K562 (cell line): ENCODE data around the gene FBN3. TPM values are rescaled to one million over a fixed set of nuclear protein-coding genes. Genes with fewer than 3 reads are reported as not detected.
"Not testable (repeated sequence)": the region's sequence is repeated elsewhere in the genome, so short reads cannot be mapped to it uniquely, and the experiment has no call there.

Experiments used
- C11orf30 ChIP-seq: fragments of 450-650 bp; IDR thresholded peaks from 2 replicates; pipeline ENCODE4 v1.6.1; 2016; ENCODE audit warnings: low read depth, mild to moderate bottlenecking
- CREB1 ChIP-seq, 2 experiments: sonication (generic) in 1 of 2; formaldehyde crosslinking in 1 of 2; IDR thresholded peaks; 2 replicates each; pipeline versions ENCODE4 v1.6.1 to v1.8.0; 2012 to 2022; ENCODE audit warnings: inconsistent platforms in 1 of 2, mild to moderate bottlenecking in 1 of 2, missing genetic modification reagents in 1 of 2, moderate library complexity in 1 of 2
- CXXC5 ChIP-seq: fragments of 250-450 bp; sonication (Bioruptor Pico); IDR thresholded peaks from 2 replicates; pipeline ENCODE4 v1.8.0; 2022; ENCODE audit warnings: inconsistent platforms, mild to moderate bottlenecking, moderate library complexity
- HSF4 ChIP-seq: fragments of 250-450 bp; sonication (Bioruptor Pico); IDR thresholded peaks from 2 replicates; pipeline ENCODE4 v2.1.2; 2022; ENCODE audit warnings: mild to moderate bottlenecking, moderate library complexity, borderline replicate concordance
- MBD2 ChIP-seq: sonication (generic); IDR thresholded peaks from 2 replicates; pipeline ENCODE4 v1.6.1; 2016; ENCODE audit warnings: low read depth, borderline replicate concordance
- NFRKB ChIP-seq: fragments of 450-650 bp; IDR thresholded peaks from 2 replicates; pipeline ENCODE4 v1.6.1; 2016; ENCODE audit warnings: low read depth
- PML ChIP-seq: IDR thresholded peaks from 2 replicates; pipeline ENCODE4 v1.6.1; 2012; ENCODE audit warnings: low read length, inconsistent platforms
- SMAD4 ChIP-seq: fragments of 250-450 bp; sonication (Bioruptor Pico); conservative IDR thresholded peaks from 2 replicates; pipeline ENCODE4 v1.8.0; 2021; ENCODE audit warnings: inconsistent platforms, mild to moderate bottlenecking, moderate library complexity
- TBP ChIP-seq: optimal IDR thresholded peaks from 2 replicates; pipeline ENCODE3; 2011; ENCODE audit warnings: low read depth, low read length, improper control_type of control experiment
- TRIM24 ChIP-seq, 2 experiments: fragments of 450-650 bp; IDR thresholded peaks; 2 replicates each; pipeline ENCODE4 v1.6.1; 2016
- ZBTB17 ChIP-seq: fragments of 450-650 bp; formaldehyde crosslinking; IDR thresholded peaks from 2 replicates; pipeline ENCODE4 v1.4.0; 2020; ENCODE audit warnings: mild to moderate bottlenecking
- ZEB2 ChIP-seq: fragments of 450-650 bp; IDR thresholded peaks from 2 replicates; pipeline ENCODE4 v1.6.1; 2016
- ZNF766 ChIP-seq: fragments of 200-800 bp; sonication (Bioruptor generic); conservative IDR thresholded peaks from 2 replicates; pipeline ENCODE4 v1.6.1; 2016; ENCODE audit warnings: missing genetic modification characterization, missing compliant biosample characterization
- polyA plus RNA-seq, 8 experiments: library from polyadenylated mRNA; depleted of rRNA in 4 of 8; stranded (reverse) in 5 of 8; unstranded in 3 of 8; fragments of >200 nt; fragmentation: Nextera tagmentation in 2 of 8; fragmentation: Illumina TruSeq in 1 of 8; extraction: Ambion mirVana in 2 of 8; extraction: Trizol in 1 of 8; gene quantifications; 2 replicates each; pipeline versions ENCODE4 v1.2.1 to v1.2.3, GENCODE V29; 2011 to 2014; ENCODE audit warnings: inconsistent platforms in 1 of 8, missing spikeins in 1 of 8
- total RNA-seq, 7 experiments: library from RNA; depleted of rRNA in 6 of 7; stranded (reverse); fragments of >200 nt in 6 of 7; fragmentation: Illumina TruSeq in 2 of 7; extraction: Trizol in 2 of 7; gene quantifications; 2 replicates each; pipeline versions ENCODE4 v1.2.1 to v1.2.3, GENCODE V29; 2011 to 2021; ENCODE audit warnings: low replicate concordance in 1 of 7
- TF ChIP-seq, protein P1 (sequence below), 2 experiments: fragments of 450-650 bp; IDR thresholded peaks; 2 replicates each; pipeline ENCODE4 v1.6.1; 2018; ENCODE audit warnings: mild to moderate bottlenecking in 2 of 2, low read depth in 1 of 2; ENCODE audit not compliant: partially characterized antibody in 2 of 2
- TF ChIP-seq, protein P2 (sequence below): sonication (generic); IDR thresholded peaks from 2 replicates; pipeline ENCODE4 v1.6.1; 2016

Gene FBN3
- total and polyA plus RNA-seq, 9 of the 15 experiments (the other 6 are each of a cell fraction or from before 2014, with no cell fraction given): under 0.01 to 0.29 (median 0.01) TPM; not detected in 4

- TF ChIP-seq, protein P1, sequence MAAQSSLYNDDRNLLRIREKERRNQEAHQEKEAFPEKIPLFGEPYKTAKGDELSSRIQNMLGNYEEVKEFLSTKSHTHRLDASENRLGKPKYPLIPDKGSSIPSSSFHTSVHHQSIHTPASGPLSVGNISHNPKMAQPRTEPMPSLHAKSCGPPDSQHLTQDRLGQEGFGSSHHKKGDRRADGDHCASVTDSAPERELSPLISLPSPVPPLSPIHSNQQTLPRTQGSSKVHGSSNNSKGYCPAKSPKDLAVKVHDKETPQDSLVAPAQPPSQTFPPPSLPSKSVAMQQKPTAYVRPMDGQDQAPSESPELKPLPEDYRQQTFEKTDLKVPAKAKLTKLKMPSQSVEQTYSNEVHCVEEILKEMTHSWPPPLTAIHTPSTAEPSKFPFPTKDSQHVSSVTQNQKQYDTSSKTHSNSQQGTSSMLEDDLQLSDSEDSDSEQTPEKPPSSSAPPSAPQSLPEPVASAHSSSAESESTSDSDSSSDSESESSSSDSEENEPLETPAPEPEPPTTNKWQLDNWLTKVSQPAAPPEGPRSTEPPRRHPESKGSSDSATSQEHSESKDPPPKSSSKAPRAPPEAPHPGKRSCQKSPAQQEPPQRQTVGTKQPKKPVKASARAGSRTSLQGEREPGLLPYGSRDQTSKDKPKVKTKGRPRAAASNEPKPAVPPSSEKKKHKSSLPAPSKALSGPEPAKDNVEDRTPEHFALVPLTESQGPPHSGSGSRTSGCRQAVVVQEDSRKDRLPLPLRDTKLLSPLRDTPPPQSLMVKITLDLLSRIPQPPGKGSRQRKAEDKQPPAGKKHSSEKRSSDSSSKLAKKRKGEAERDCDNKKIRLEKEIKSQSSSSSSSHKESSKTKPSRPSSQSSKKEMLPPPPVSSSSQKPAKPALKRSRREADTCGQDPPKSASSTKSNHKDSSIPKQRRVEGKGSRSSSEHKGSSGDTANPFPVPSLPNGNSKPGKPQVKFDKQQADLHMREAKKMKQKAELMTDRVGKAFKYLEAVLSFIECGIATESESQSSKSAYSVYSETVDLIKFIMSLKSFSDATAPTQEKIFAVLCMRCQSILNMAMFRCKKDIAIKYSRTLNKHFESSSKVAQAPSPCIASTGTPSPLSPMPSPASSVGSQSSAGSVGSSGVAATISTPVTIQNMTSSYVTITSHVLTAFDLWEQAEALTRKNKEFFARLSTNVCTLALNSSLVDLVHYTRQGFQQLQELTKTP (IDR thresholded peaks at IDR 0.05; ENCODE audit: low read depth in 1 of 2, partially characterized antibody in 2 of 2): peak in 1 of 2 experiments; percentile 54
- peak; percentile 68; the same call in 1 of the 2 replicates for TF ChIP-seq HSF4 (CRISPR knock-in tag)
- TF ChIP-seq, protein P2, sequence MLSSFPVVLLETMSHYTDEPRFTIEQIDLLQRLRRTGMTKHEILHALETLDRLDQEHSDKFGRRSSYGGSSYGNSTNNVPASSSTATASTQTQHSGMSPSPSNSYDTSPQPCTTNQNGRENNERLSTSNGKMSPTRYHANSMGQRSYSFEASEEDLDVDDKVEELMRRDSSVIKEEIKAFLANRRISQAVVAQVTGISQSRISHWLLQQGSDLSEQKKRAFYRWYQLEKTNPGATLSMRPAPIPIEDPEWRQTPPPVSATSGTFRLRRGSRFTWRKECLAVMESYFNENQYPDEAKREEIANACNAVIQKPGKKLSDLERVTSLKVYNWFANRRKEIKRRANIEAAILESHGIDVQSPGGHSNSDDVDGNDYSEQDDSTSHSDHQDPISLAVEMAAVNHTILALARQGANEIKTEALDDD: peak; percentile 19; the same call in 1 of the 2 replicates
- TF ChIP-seq TBP: peak; percentile 57
- TF ChIP-seq MBD2: peak; percentile 59; the same call in 1 of the 2 replicates
- TF ChIP-seq SMAD4 (CRISPR knock-in tag): peak; percentile 75; the same call in 1 of the 2 replicates
- TF ChIP-seq ZEB2: peak; percentile 57
- TF ChIP-seq CXXC5 (CRISPR knock-in tag): peak; percentile 77
- TF ChIP-seq C11orf30: peak; percentile 83
- peak; percentile 90 to 91 for TF ChIP-seq TRIM24 (IDR thresholded peaks at IDR 0.05)
- TF ChIP-seq NFRKB: peak; percentile 85
- TF ChIP-seq ZBTB17 (CRISPR knock-in tag): 0 out of 2 replicates have a peak, but pooled peaks have one; percentile 55
- peak; percentile 93 for TF ChIP-seq ZNF766 (CRISPR knock-in tag)
- TF ChIP-seq PML: peak; percentile 94
- TF ChIP-seq CREB1 (IDR thresholded peaks at IDR 0.05): 0 out of 2 replicates have a peak, but pooled peaks have one; percentile 20
- TF ChIP-seq CREB1 (CRISPR knock-in tag; IDR thresholded peaks at IDR 0.05): not testable (repeated sequence)
Measured at GRCh38 chr19:8033287-8034177, 115.9 kb downstream of the FBN3 start (continued).
